GM21528 (cell line): ENCODE measurements around the gene TTC38.

Experiments
- ATAC-seq: cut with Tn5 transposase; IDR thresholded peaks from one replicate; pipeline ENCODE4 v1.9.1; 2021; ENCODE audit warnings: mild to moderate bottlenecking, moderate library complexity; ENCODE audit not compliant: unreplicated experiment, low FRiP score

The TTC38 gene

GRCh38 chr22:46267431-46268279, at the start of gene TTC38:
TTC38 (plus strand) TSS chr22:46268008; CDS start chr22:46268040, 32 bp downstream.
- peak; percentile 68 for ATAC-seq

GRCh38 chr22:46219636-46220035, 48.2 kb upstream of the TTC38 start:
- ATAC-seq: no peak

- no peak for ATAC-seq
Measured at GRCh38 chr22:46220921-46221320, 46.9 kb upstream of the TTC38 start.

- no peak for ATAC-seq
Measured at GRCh38 chr22:46224044-46224897, 43.5 kb upstream of the TTC38 start.

- no peak for ATAC-seq
Measured at GRCh38 chr22:46224898-46225290, 42.9 kb upstream of the TTC38 start.

- no peak for ATAC-seq
Measured at GRCh38 chr22:46225631-46226030, 42.2 kb upstream of the TTC38 start.

- no peak for ATAC-seq
Measured at GRCh38 chr22:46226577-46226976, 41.2 kb upstream of the TTC38 start.

GRCh38 chr22:46229701-46230100, 38.1 kb upstream of the TTC38 start:
- ATAC-seq: no peak

GRCh38 chr22:46230262-46230901, 37.4 kb upstream of the TTC38 start:
- no peak for ATAC-seq

- ATAC-seq: no peak
Measured at GRCh38 chr22:46233231-46233630, 34.6 kb upstream of the TTC38 start.

- ATAC-seq: no peak
Measured at GRCh38 chr22:46234969-46235368, 32.8 kb upstream of the TTC38 start.

GRCh38 chr22:46237453-46238124, 30.2 kb upstream of the TTC38 start:
- ATAC-seq: no peak

- ATAC-seq: no peak
Measured at GRCh38 chr22:46238541-46238940, 29.3 kb upstream of the TTC38 start.

- ATAC-seq: no peak
Measured at GRCh38 chr22:46239261-46240048, 28.4 kb upstream of the TTC38 start.

- ATAC-seq: no peak
Measured at GRCh38 chr22:46240073-46240472, 27.7 kb upstream of the TTC38 start.

GRCh38 chr22:46240506-46240905, 27.3 kb upstream of the TTC38 start:
- ATAC-seq: no peak

GRCh38 chr22:46240907-46241306, 26.9 kb upstream of the TTC38 start:
- ATAC-seq: no peak

- no peak for ATAC-seq
Measured at GRCh38 chr22:46241396-46242007, 26.3 kb upstream of the TTC38 start.

- no peak for ATAC-seq
Measured at GRCh38 chr22:46242076-46242475, 25.7 kb upstream of the TTC38 start.
